Right hindlimb (tissue), 1 donor: ENCODE data around the gene RB1.
"Not testable (repeated sequence)": the region's sequence is repeated elsewhere in the genome, so short reads cannot be mapped to it uniquely, and the experiment has no call there.

ENCODE experiments used
- DNase-seq: peaks from one replicate; pipeline ENCODE4 v3.0.0-alpha.2; 2018

Gene RB1

DNA sequence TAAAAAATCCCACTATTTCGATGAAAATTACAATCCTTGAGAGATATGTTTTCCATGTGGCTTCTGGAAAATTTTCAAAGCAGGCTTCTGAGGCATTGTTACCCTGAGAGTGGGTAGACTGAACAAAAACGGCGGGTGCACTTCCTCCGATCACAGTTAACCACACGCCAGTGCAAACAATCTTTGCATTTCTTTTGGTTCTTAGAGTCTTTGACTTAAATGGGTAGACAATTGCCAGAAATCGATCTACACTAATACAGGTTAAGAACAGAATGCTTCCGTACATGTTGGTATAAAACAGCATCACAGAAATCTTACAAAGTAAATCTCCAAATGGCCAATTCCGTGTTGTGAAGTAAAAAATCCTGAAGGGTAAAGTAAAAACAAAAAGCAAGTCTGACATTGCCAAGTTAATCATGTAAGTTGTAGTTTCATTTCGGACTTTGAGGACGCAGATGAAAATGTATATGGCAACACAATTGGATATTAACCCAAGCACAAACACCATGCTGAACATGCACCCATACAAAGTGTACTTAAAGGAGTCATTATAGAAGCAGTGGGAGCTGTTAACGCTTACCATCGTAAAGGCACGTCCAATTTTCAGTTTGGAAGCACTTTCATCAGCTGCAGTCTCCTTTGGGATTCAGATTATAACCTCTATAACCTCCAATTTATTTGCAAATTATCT lies 108.4 kb downstream of the RB1 start:
- DNase-seq, result peak; percentile 34

DNA sequence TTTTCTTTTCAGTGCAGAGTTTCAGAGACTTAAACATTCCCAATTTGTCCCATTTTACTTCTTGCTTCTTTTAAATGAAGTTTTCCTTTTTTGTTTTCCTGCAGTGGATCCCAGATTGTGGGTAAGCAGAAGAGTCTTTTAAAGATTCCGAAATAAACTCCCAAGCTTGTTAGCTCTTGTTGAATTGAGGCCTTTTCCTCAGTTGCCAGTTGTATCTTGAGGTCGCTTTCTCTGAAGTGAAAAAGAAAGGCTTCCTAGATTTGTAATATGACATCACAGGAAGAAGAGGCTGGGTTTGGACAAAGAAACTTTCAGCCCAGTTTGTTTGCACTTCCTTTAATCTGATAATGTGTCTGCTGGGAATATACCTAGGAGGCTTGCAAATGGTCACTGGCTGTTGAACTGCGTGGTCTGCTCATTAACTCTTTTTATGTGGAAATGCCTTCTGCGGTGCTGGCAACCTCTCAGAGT lies 109.4 kb downstream of the RB1 start, which contains the start of gene LPAR6:
Gene LPAR6 (minus strand): TSS at position 233 of the 471 bp plus-strand sequence. CDS start 690 bp downstream, outside the sequence.
- peak; percentile 39 for DNase-seq

DNA sequence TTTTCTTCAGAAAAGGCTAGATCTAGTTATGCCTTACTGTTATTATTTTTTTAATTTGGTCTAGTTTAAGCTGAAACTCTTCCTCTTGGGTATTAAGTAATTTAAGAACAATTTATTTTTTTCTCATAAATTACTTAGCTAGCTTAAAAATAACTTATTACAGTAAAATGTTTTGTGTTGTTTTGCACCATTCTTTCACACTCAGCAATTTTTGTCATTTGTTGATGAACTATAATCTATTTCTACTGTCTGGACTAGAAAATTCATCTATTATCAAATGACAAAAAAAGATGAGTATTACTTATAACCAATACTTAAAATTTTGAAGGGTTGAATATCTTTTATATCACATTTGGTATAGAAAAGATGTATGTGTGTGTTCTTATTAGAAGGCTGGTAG lies 111.0 kb downstream of the RB1 start:
- no peak for DNase-seq

DNA sequence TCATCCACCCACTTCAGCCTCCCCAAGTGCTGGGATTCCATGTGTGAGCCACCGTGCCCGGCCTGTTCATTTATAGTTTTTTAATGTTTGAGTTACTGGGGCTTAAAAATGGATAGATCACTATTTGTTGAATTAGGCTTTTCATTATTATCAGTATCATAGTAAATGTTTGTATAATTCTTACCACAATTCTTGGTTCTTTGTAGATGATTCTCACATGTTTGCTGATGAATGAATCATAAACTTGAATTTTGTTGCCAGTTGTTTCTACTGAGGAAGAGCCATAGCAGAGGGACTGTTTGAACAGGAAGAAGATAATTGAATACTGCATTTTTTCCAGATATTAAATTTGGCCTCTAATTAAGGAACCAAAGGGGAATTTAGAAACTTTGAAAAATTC lies 112.0 kb downstream of the RB1 start:
- no peak for DNase-seq

DNA sequence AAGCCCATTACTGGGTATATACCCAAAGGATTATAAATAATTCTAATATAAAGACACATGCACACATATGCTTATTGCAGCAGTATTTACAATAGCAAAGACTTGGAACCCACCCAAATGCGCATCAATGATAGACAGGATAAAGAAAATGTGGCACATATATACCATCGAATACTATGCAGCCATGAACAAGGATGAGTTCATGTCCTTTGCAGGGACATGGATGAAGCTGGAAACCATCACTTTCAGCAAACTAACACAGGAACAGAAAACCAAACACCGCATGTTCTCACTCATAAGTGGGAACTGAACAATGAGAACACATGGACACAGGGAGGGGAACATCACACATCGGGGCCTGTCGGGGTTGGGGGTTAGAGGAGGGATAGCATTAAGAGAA lies 118.5 kb downstream of the RB1 start:
- not testable (repeated sequence) for DNase-seq

DNA sequence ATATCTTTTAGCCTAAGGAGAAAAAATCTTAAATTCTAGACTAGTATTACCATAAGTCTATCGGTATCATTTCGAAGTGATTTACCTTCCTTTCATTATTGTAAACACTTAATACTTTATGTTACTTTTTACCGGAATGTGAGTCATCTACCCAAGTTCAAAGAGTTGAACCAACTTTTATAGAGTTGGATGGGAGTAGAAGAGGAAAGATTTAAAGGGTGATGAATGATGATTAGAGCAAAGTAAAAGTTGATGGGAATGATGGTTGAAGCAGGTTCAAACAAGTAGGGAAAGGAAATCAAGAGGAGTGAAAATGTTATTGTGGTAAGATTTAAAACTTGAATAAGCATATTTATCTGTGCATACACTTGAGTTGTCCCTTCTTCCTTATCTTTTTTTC lies 120.7 kb downstream of the RB1 start:
- DNase-seq, result no peak

DNA sequence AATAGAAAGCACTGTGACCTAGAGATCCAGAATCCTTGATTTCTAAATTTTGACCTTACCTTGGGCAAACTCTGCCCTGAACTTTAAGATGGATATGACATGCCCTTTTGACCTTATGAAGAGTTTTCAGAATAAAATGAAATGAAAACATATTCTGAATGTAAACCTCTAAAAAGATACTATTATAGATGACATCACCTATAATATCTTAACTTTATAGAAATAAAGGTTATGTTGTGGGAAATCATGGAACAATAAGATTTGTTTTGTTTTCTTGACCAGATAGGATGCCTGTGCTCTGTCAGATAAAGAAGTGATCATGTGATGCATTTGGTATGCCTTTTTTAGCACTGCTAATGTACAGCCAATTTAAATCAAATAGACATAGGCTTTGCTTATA lies 122.5 kb downstream of the RB1 start:
- no peak for DNase-seq

DNA sequence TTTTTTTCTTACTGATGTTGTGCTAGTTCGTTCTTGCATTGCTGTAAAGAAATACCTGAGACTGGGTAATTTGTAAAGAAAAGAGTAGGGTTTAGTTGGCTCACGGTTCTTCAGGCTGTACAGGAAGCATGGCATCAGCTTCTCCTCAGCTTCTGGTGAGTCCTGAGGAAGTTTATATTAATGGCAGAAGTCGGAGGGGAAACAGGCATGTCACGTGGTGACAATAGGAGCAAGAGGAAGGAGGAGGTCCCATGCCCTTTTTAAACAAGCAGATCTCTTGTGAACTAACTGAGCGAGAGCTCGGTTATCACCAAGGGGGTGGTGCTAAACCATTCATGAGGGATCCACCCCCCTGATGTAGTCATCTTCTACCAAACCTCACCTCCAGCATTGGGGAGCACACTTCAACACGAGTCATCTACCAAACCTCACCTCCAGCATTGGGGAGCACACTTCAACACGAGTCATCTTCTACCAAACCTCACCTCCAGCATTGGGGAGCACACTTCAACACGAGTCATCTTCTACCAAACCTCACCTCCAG lies 123.3 kb downstream of the RB1 start:
- DNase-seq, result not testable (repeated sequence)

DNA sequence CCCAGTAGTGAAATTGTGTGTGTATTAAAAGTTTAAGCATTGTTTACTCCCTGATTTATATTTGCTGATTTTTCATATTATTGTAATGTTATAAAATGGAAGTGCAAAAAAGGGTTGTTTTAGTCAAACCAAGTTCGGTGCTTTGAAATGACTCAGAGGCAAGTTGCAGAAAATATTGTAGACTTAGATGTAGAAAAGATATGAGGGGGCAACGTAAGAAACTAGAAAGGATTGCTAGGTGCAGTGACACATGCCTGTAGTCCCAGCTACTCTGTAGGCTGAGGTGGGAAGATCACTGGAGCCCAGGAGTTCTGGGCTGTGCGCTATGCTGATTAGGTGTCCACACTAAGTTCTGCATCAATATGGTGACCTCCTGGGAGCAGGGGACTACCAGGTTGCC lies 125.5 kb downstream of the RB1 start:
- no peak for DNase-seq

DNA sequence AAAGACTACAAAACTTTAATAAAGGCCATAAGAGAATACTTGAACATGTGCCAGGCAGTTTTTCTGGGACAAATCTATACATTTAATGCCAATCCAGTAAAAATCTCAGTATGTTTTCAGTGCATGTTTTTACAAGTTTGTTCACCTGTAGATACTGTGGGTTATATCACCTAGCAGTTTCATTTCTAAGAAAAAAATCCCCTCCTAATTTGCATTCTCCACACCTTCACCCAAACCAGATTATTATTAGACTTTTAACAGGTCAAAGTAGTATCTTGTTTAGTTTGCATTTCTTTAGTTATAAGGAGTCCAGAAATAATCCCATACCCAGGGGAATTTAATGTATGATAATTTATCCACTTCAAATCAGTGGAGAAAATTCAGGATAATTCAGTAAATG lies 126.3 kb downstream of the RB1 start:
- DNase-seq, result no peak

DNA sequence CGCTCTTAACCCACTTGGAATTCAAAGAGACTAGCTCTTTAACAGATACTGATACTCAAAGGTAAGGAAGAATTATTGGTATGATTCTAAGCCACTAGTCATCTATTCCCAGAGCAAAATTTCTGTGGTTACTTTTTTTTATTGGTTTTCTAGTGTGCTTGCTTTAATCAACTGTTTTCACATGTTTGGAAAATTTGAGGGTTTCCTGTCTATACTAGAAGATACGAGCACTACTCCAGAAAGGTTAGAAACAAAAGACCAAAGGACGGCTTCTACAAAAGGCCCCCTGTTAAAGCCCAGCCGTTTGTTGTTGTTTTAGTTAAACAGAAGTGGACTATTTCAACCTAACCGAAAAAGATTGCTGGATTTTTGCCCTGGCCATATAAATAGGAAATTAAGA lies 127.9 kb downstream of the RB1 start:
- DNase-seq, result no peak

DNA sequence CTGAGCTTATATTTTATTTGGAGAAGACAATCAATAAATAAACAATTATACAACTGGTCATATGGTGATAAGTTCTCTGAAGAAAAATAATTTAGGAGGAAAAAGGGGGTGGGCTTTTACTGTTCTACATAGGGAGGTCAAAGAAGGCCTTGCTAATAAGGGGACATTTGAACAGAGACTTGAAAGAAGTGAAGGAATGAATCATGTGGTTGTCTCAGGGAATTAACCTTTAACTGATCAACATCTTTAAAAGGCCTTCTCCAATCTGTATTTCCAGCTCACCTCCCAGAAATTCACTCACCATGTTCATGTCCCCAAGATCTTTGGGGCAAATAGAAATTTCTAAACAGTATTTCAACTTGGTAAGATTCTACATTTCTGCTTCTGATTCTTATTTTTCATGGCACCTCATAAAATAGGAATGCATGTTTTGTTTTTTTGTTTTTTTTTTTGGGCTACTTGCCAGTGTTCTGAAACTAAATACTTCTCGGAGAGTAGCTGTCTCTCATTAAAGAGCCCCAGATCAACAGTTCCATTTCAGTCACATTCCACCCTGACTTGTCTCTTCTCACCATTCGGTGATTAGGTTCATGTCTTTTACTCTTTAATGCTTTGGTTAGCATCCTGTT lies 128.6 kb downstream of the RB1 start:
- no peak for DNase-seq

DNA sequence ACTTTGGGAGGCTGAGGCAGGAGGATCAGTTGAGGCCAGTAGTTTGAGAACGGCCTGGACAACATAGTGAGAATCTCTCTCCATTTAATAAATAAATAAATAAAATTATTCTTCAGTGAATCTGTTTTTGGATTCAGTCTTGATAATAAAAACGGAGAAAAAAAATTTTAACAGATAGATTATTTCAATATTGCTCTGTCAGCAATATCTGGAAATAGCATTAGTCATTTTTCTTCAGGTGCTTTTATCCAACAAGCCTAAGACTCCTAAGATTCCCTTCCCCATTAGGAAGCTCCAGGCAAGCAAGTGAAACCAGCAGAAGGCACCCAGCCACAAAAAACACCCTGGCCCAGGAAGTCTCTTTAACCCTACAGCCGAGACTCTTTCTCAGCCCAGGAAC lies 130.6 kb downstream of the RB1 start:
- DNase-seq, result no peak

DNA sequence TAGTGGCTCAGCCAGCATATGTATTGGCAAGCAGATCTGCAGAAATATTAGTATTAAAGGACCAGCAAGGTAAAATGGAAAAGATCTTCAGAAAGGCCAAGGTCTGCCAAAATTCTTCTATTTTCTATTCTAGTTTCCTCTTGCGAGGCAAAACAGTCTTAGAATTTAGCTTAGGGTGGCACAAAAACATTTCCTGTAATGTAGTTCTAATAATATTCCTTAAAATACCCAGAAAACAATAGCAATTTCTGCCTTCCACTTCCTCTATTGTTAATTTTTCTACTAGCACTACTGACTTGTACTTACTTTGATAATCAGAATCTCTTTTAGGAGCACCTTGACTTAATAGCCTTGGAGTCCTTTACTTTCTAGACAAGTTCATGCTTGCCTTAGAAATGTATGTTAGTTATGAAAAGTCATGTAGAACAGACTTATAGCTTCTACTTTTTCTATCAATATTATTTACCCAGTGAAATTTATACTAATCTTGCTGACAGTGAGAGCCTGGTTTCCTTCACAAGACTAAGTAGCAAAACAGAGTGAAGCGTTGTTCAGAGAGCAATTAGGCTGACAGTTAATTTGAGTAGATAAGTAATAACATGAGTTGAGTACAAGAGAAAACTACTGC lies 133.2 kb downstream of the RB1 start:
- no peak for DNase-seq

DNA sequence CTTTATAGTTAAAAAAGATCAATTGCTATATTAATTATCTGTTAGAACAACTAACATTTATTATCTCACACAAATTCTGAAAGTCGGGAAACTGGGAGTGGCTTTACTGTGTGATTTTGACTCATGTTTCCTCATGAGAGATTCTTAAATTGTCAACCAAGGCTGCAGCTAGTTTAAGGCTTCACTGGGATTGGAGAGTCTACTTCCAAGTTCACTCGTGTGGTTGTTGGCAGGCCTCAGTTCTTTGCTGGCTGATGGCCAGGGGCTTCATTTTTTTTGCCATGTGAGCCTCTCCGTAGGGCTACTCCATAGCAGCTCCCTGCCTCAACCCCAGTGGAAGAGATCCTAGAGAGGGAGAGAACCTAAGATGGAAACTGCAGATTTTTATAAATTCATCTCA lies 133.8 kb downstream of the RB1 start:
- DNase-seq, result peak; percentile 63

DNA sequence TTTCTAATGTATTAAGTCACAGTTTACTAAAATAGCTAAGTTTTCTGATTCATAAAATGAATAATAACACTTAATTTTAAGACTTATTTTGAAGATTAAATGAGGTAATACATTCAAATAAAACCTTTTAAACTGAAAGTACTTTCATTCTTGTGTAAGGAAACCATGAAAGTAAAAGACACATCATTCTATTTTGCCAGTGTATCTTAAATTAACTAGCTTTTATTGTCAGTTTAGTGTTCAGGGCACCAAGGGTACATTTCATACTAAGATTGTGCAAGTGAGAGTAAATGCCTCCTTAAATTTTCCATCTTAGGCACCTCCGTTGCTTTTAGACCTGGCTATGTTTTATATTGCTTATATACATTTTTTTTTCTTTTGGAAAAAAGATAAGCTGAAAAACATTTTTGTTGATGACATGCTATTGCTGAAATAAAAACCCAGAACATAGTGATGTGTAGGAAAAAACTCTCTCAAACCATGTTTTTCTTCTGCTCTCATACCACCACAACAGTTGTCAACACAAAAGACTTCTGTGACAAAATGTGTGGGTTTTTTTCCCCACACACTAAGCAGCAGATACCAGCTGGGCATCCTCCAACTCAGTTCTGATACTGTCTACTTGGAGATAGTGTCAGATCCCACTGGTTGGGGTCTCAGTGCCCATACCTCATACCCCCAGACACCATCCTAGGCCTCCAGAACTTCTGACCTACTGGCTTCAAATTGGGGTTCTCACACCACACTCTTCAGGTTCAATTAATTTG lies 140.1 kb downstream of the RB1 start:
- no peak for DNase-seq

DNA sequence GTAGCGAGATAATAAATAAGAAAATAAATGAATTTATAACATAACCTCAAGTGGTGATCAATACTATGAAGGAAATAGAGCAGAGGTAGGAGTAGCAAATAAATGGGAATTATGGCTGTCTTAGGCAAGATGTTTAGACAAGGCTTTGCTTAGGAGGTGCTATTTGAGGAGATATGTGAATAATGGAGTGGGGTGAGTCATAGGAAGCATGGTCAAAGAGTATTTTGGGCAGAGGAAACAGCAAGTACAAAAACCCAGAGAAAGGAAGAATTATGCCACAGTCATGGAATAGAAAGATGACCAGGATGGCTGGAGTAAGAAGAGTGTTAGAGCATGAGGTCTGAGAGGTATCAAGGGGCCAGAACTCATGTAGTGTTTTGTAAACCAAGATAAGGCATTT lies 142.9 kb downstream of the RB1 start:
- DNase-seq, result no peak

DNA sequence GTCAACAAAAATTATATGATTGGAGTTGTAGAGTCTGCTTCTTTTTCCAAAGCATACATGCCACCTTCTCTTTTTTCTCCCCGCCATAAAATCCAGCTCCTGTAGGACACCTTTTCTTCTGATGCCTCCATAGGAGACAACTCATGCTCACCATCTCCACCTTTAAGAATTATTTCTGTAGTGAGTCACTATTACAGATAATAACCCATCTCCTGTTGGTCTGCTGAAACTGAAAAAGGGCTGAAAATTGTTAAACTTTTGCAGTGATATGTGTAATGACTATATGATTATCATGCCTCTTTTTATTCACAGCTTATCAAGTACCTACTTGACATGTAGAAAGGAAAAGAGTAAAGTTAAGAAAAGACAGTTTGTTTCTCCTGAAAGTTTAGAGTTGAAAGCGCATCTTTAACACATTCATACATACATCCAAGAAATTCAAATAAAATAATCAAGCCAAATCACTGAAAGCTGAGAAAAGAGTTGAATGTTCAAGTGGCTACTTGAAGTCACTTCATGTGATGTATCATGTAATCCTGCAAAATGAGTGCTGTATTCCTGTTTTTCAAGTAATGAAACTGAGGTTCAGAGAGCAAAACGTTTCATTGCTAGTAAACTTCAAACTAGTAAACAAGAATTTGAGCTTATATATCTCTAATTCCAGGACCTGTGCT lies 144.9 kb downstream of the RB1 start:
- no peak for DNase-seq

DNA sequence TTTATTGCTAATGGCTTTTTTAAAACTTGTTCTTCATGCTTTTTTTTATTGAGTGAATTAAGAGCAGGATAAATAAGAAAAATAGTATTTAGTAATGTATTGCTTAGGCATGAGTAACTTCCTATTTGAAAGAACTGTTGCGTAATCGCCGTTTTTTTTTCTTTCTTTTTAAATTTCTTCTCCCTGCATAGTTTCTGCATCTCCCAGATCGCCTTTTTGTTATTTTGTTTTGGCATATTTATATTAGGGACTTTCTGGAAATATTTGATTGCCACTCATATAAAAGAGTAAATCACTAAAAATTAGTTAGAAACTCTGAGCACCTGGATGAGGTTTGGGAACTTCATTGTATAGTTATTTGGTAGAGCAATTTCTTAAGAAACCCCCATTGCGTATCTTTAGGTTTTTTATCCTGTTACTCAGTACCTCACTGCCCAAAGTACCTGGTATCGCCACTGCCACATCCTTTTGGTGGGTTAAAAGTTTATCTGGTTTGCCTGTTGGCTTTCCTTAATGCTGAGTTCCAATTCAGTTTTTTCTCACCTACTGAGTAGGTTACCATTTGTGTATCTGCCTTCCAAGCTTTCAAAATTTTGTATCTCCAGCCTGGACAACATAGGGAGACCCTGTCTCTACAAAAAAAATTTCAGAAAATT lies 145.5 kb downstream of the RB1 start:
- no peak for DNase-seq

DNA sequence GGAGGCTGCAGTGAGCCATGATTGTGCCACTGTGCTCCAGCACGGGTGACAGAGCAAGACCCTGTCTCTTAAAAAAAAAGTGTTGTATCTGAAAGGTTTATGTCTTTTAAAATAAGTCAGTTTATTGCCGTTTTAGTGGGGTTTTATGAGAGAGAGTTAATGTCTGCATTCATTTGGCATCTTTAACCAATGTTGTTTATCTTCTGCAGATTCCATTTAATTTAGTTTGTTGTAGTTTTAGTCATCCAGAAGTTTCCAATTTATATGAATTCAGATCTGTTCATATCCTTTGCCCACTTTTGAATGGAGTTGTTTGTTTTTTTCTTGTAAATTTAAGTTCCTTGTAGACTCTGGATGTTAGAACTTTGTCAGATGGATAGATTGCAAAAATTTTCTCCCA lies 146.1 kb downstream of the RB1 start:
- DNase-seq, result no peak

DNA sequence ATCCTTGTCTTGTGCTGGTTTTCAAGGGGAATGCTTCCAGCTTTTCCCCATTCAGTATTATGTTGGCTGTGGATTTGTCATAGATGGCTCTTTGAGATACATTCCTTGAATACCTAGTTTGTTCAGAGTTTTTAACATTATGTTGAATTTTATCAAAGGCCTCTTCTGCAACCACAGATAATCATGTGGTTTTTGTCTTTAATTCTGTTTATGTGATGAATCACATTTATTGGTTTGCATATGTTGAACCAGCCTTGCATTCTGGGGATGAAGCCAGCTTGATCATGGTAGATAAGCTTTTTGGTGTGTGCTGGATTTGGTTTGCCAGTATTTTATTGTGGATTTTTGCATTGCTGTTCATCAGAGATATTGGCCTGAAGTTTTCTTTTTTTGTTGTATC lies 147.6 kb downstream of the RB1 start:
- not testable (repeated sequence) for DNase-seq

DNA sequence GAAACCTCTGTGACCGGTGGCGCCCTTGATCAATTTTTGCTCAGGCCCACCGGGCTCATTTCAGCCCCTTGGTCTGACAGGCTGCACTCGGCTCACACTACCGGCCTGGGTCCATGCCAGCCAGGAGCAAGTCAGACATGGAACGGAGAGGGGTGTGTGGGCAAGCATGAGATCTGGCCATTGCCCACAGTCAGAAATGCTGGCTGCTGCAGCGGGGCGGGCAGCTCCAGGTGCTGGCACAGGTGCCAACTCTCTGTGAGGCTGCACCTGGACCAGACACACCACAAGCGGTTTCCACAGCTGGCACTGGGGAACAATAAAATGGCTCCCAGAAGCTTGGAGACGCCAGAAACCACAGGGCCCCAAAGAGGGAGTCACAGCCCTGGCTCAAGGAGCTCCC lies 153.0 kb downstream of the RB1 start:
- DNase-seq, result no peak
